Rectal smooth muscle tissue (tissue), 1 donor: ENCODE results near the gene FBXO38.
A peak's percentile ranks its signal among the peaks of the same experiment; 100 is the strongest.

Experiments used
- H3K27ac ChIP-seq: one replicate; pipeline ENCODE4 v1.7.0; 2013; ENCODE audit warnings: low read depth, low read length, inconsistent platforms
- H3K27me3 ChIP-seq: one replicate; pipeline ENCODE4 v1.7.0; 2013; ENCODE audit warnings: low read length; ENCODE audit not compliant: control insufficient read depth, insufficient read depth
- H3K36me3 ChIP-seq: one replicate; pipeline ENCODE4 v1.7.0; 2013; ENCODE audit warnings: low read length; ENCODE audit not compliant: control insufficient read depth, insufficient read depth
- H3K4me1 ChIP-seq: one replicate; pipeline ENCODE4 v1.7.0; 2013; ENCODE audit warnings: low read length; ENCODE audit not compliant: control insufficient read depth, insufficient read depth
- H3K4me3 ChIP-seq: one replicate; pipeline ENCODE4 v1.7.0; 2013; ENCODE audit warnings: low read length
- H3K9ac ChIP-seq: one replicate; pipeline ENCODE4 v1.7.0; 2013; ENCODE audit warnings: low read length

The FBXO38 gene

GRCh38 chr5:148368299-148368698, 15.5 kb upstream of the FBXO38 start:
- Histone ChIP-seq H3K27ac (no peak overlapping the region), H3K36me3 (no peaks in the 10 kb centered on the region), H3K27me3 (no peaks in the 10 kb centered on the region), H3K9ac (no peak overlapping the region), H3K4me1 (no peaks in the 10 kb centered on the region), H3K4me3 (no peak overlapping the region)

DNA sequence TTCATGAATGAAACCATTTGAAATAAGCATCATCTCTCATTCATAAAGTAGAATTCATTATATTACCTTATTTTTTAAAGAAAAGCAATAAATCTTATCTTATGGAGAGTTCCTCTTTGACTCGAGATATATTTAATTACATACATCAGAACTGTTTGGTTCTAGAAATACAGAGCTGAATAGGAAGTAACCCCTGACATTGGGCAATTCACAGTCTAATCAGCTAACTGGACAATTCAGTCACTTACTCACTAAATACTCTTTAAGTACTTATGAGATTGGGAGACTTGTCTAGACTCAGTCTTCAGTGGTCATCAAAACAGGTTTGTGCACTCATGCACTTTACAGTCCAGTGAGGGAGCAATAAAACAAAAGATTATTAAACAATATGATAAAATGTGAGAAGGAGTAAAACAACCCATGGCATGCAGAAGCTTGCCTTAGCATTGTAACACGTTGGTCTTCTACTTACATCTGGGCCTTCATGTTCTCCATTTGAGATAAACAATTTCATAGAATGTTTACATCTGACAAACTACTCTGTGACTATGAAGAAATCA, 11.5 kb upstream of the FBXO38 start:
- Histone ChIP-seq H3K4me3 (no peak overlapping the region), H3K9ac (no peak overlapping the region)

DNA sequence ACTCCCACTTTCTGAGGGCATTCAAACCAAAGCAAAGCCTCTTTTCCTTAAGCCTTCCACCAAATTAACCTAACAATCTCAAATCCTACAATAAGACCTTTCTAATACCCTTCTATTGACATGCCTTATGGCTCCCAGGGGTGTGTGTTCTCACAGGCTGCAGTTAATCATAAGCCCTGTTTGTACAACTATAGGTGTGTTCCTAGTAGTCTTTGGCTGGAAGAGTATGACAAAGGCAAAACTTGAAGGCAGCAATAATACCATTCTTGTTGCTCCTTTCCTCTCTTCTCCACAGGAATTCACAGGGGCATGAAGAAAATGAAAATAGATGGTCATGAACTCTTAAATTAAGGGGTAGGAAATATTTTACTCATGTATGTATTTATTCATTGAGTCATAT, 10.9 kb upstream of the FBXO38 start:
- Histone ChIP-seq H3K9ac (no peak overlapping the region), H3K36me3 (no peaks in the 10 kb centered on the region), H3K27ac (no peak overlapping the region), H3K4me3 (no peak overlapping the region), H3K27me3 (no peaks in the 10 kb centered on the region), H3K4me1 (no peaks in the 10 kb centered on the region)

More for the DNA sequence above, 11.5 kb upstream of the FBXO38 start:
- Histone ChIP-seq H3K27me3 (no peaks in the 10 kb centered on the region), H3K27ac (no peak overlapping the region), H3K36me3 (no peaks in the 10 kb centered on the region), H3K4me1 (no peaks in the 10 kb centered on the region)

DNA sequence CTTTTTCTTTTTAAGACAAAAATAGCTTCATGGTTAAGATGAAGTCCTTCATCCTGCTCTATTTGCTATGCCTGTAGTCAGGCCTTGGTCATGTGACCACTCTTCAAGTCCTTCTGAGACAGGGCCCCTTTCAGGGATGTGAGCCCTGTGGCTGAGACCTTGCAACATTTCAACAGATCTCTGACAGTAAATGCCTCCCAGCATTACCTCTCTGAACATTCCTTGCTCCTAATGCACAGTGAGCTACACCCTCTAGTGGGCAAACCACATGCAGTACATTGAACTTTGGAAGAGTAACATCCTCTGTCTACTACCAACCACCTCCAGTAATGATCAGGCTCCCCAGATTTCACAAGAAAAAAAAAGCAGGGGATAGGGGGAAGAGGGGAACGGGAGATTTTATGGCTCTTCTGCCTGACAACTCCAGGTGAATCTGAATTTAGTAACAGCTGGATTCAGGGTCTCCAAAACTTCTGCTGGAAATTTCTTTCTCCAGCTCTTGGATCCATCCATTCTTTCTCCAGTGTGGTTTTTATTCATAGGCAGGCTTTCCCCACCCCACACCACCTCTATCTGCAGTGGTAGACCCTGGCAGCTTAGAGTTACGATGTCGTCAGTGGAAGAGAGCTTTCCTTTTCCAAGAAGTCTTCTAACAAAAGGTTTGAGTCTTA, 8.9 kb upstream of the FBXO38 start:
- Histone ChIP-seq H3K36me3 (no peaks in the 10 kb centered on the region), H3K4me3 (no peak overlapping the region), H3K27ac (no peak overlapping the region), H3K4me1 (no peaks in the 10 kb centered on the region), H3K9ac (no peak overlapping the region), H3K27me3 (no peaks in the 10 kb centered on the region)

- Histone ChIP-seq H3K27ac (no peak overlapping the region), H3K36me3 (no peaks in the 10 kb centered on the region), H3K4me3 (no peak overlapping the region), H3K4me1 (no peaks in the 10 kb centered on the region), H3K27me3 (no peaks in the 10 kb centered on the region), H3K9ac (no peak overlapping the region)
Observed at GRCh38 chr5:148376198-148376597, 7.6 kb upstream of the FBXO38 start.

- Histone ChIP-seq H3K4me1 (peaks cover 6% of the 10 kb centered on the region), H3K27ac (no peak overlapping the region), H3K36me3 (no peaks in the 10 kb centered on the region), H3K4me3 (no peak overlapping the region), H3K27me3 (no peaks in the 10 kb centered on the region), H3K9ac (no peak overlapping the region)
Observed at GRCh38 chr5:148378670-148379069, 5.1 kb upstream of the FBXO38 start.

DNA sequence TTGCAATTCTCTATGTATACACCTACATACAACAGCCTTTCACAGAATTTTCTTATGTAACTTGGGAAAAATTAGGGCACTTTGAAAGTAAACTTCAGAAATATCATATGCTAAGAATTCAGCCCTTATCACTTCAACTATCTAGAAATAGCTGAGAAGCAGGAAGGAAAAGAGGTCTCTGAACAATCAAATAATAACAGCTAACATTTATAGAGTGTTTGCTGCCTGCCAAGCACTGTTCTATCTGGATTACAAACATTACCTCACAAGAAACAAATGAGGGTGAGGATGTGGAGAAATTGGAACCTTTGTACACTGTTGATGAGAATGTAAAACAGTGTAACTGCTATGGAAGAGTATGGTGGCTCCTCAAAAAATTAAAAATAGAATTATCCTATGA, 4.4 kb upstream of the FBXO38 start:
- H3K4me3 ChIP-seq, result no peak overlapping the region
- no peak overlapping the region for H3K9ac ChIP-seq
- H3K36me3 ChIP-seq, result peaks cover 2% of the 10 kb centered on the region
- H3K27me3 ChIP-seq, result no peaks in the 10 kb centered on the region
- peaks cover 7% of the 10 kb centered on the region for H3K4me1 ChIP-seq
- H3K27ac ChIP-seq, result no peak overlapping the region

DNA sequence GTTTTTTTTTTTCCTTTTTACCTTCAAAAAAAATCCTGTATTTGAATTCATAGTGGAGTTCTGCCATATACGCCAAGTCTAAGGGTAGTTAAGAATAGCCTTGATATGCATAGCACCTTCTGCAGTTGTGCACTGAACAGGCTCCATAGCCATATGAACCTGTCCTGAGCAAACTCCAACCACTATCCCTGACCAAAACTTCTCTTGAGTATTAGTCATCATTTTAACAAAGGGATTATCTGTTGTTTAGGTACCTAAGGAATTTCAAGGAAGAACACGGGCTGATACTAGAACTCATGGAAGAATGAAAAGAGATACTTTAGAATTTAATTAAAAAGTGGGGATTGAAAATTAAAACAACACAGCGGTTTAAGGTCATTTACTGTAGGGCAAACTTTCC, 1.9 kb upstream of the FBXO38 start:
- Histone ChIP-seq H3K4me1 (peaks cover 21% of the 10 kb centered on the region), H3K27me3 (no peaks in the 10 kb centered on the region), H3K36me3 (peaks cover 2% of the 10 kb centered on the region), H3K27ac (no peak overlapping the region), H3K4me3 (no peak overlapping the region), H3K9ac (no peak overlapping the region)

GRCh38 chr5:148382961-148383360, 797 bp upstream of the FBXO38 start:
- Histone ChIP-seq H3K36me3 (peaks cover 2% of the 10 kb centered on the region), H3K4me1 (peaks cover 21% of the 10 kb centered on the region), H3K27me3 (no peaks in the 10 kb centered on the region), H3K9ac (peak overlapping the region; percentile 80), H3K27ac (peak overlapping the region; percentile 82), H3K4me3 (peak overlapping the region; percentile 87)

GRCh38 chr5:148384380-148384737, 601 bp downstream of the FBXO38 start:
- H3K9ac ChIP-seq, result peak overlapping the region; percentile 87

DNA sequence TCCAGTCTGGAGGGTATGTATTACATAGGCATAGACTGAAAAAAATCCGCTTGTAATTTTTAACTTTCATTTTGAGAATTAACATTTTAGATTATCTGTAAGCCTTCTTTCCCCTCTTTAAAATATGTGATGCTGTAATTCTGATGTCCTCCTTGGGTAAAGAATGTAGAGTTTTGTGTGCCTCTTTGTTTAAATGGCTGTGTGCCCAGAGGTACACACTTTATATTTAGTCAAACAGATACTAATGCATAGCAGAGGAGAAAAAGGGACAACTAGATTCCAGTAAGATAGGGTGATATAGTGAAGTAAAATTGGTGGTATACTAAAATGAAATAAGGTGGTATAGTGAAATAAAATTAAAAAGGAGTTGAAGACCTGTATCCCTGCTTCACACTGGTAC, 1.3 kb downstream of the FBXO38 start:
- Histone ChIP-seq H3K4me3 (peak overlapping the region; percentile 87), H3K36me3 (peaks cover 2% of the 10 kb centered on the region), H3K4me1 (peaks cover 21% of the 10 kb centered on the region), H3K27ac (no peak overlapping the region), H3K9ac (no peak overlapping the region), H3K27me3 (no peaks in the 10 kb centered on the region)

More at GRCh38 chr5:148384380-148384737, 601 bp downstream of the FBXO38 start:
- Histone ChIP-seq H3K4me3 (peak overlapping the region; percentile 87), H3K27ac (peak overlapping the region; percentile 82), H3K4me1 (peaks cover 21% of the 10 kb centered on the region), H3K27me3 (no peaks in the 10 kb centered on the region), H3K36me3 (peaks cover 2% of the 10 kb centered on the region)

- Histone ChIP-seq H3K36me3 (peaks cover 2% of the 10 kb centered on the region), H3K9ac (no peak overlapping the region), H3K27ac (no peak overlapping the region), H3K27me3 (no peaks in the 10 kb centered on the region), H3K4me1 (peaks cover 21% of the 10 kb centered on the region), H3K4me3 (no peak overlapping the region)
Observed at GRCh38 chr5:148386041-148386440, 2.3 kb downstream of the FBXO38 start.

DNA sequence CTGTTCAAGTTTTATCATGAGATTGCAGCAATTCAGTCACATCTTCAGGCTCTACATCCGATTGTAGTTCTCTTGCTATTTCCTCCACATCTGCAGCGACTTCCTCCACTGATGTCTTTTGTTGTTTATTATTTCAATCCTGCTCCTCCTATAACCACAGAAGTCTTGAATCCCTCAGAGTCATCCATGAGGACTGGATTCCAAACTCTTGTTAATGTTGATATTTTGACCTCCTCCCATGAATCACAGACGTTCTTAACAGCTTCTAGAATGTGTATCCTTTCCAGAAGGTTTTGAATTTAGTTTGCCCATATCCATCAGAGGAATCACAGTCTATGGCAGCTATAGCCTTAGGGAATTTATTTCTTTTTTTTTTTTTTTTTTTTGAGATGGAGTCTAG, 3.6 kb downstream of the FBXO38 start:
- peaks cover 21% of the 10 kb centered on the region for H3K4me1 ChIP-seq

More for the DNA sequence above, 3.6 kb downstream of the FBXO38 start:
- Histone ChIP-seq H3K27ac (no peak overlapping the region), H3K4me3 (no peak overlapping the region), H3K27me3 (no peaks in the 10 kb centered on the region), H3K36me3 (peaks cover 2% of the 10 kb centered on the region), H3K9ac (no peak overlapping the region)
